Esophagus muscularis mucosa (tissue), 4 donors: ENCODE measurements around the gene FHIP2A.

Source experiments
- CTCF ChIP-seq, 3 experiments: fragments of 200-600 bp in 2 of 3; fragments of 450-650 bp in 1 of 3; sonication (generic) in 2 of 3; IDR thresholded peaks; one replicate each; pipeline ENCODE4 v1.5.1; 2017 to 2019; ENCODE audit warnings: antibody characterized with exemption in 3 of 3, mild to moderate bottlenecking in 2 of 3, moderate library complexity in 1 of 3
- EP300 ChIP-seq: sonication (generic); formaldehyde crosslinking; IDR thresholded peaks from one replicate; pipeline ENCODE4 v1.6.1; 2017; ENCODE audit warnings: antibody characterized with exemption
- POLR2A ChIP-seq: fragments of 450-650 bp; IDR thresholded peaks from one replicate; pipeline ENCODE4 v1.6.1; 2017; ENCODE audit warnings: antibody characterized with exemption, moderate library complexity, mild to moderate bottlenecking, low read depth
- POLR2AphosphoS5 ChIP-seq, 2 donors: sonication (generic); formaldehyde crosslinking; IDR thresholded peaks; one replicate each; pipeline ENCODE4 v1.6.1; 2017; ENCODE audit warnings: antibody characterized with exemption in 2 of 2

GRCh38 chr10:114852197-114852596, 30.6 kb downstream of the FHIP2A start:
- TF ChIP-seq CTCF (IDR thresholded peaks at IDR 0.05) (no peak), EP300 (no peak), POLR2A (no peak), POLR2AphosphoS5 (IDR thresholded peaks at IDR 0.05) (no peak)
